Neural crest cell (in vitro differentiated cells): ENCODE data around the gene PLEK. TPM values are rescaled to one million over a fixed set of nuclear protein-coding genes. Genes with fewer than 3 reads are reported as not detected.
A peak's percentile ranks its signal among the peaks of the same experiment; 100 is the strongest.

Source experiments
- DNase-seq: peaks from one replicate; pipeline ENCODE4 v3.0.0; 2021; ENCODE audit warnings: low read depth, mixed read lengths, low spot score
- H3K27ac Mint-ChIP-seq: one replicate; pipeline ENCODE4 v1.8.0; 2021; ENCODE audit warnings: mild to moderate bottlenecking, mixed read lengths; ENCODE audit not compliant: unreplicated experiment
- H3K27me3 Mint-ChIP-seq: 2 replicates; pipeline ENCODE4 v1.8.0; 2021; ENCODE audit warnings: low read depth, mild to moderate bottlenecking, mixed read lengths
- H3K36me3 Mint-ChIP-seq: 2 replicates; pipeline ENCODE4 v1.8.0; 2021; ENCODE audit warnings: low read depth, mild to moderate bottlenecking, mixed read lengths
- H3K4me1 Mint-ChIP-seq: 2 replicates; pipeline ENCODE4 v1.8.0; 2021; ENCODE audit warnings: mixed read lengths
- H3K4me3 Mint-ChIP-seq: one replicate; pipeline ENCODE4 v1.8.0; 2021; ENCODE audit warnings: mild to moderate bottlenecking, mixed read lengths
- H3K9me3 Mint-ChIP-seq: 2 replicates; pipeline ENCODE4 v1.8.0; 2021; ENCODE audit warnings: mixed read lengths
- long read RNA-seq: library from polyadenylated mRNA; unstranded; transcript quantifications from one replicate; pipeline ENCODE4 v2.0.0, GENCODE V29; 2020
- total RNA-seq: library from RNA; stranded (reverse); gene quantifications from 2 replicates; pipeline ENCODE4 v1.2.1, GENCODE V29; 2021
- TF ChIP-seq, protein P1 (sequence below): fragments of 200-600 bp; sonication (generic); conservative IDR thresholded peaks from 2 replicates; pipeline ENCODE4 v1.5.0; 2021; ENCODE audit warnings: antibody characterized with exemption, mild to moderate bottlenecking

Gene PLEK
- not detected in 2 replicates for total RNA-seq
- long read RNA-seq = 0 reads

DNA sequence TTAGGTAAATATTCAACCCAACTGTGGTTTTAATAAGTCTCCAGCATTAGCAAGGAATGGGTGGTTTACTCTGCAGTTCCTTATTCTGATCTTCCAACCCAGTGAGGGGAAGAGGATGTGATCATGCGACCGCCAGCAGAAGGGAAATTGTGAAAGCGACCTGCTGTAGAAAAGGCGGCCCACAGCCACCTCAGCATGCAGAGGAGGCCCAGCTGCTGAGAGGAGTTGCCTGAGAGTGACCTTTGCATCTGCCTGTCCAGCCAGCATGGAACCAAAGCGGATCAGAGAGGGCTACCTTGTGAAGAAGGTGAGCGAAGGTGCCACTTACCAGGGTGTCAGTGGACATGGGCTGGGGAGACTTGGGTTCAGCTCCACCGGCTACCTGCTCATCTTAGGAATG is at the start of gene PLEK:
PLEK (plus strand) TSS at position 196 of the 400 bp plus-strand sequence; CDS start at position 266, 70 bp downstream.
- H3K36me3 Mint-ChIP-seq = no peaks in the 10 kb centered on the region
- peaks cover 21% of the 10 kb centered on the region for H3K4me1 Mint-ChIP-seq
- TF ChIP-seq, protein P1, sequence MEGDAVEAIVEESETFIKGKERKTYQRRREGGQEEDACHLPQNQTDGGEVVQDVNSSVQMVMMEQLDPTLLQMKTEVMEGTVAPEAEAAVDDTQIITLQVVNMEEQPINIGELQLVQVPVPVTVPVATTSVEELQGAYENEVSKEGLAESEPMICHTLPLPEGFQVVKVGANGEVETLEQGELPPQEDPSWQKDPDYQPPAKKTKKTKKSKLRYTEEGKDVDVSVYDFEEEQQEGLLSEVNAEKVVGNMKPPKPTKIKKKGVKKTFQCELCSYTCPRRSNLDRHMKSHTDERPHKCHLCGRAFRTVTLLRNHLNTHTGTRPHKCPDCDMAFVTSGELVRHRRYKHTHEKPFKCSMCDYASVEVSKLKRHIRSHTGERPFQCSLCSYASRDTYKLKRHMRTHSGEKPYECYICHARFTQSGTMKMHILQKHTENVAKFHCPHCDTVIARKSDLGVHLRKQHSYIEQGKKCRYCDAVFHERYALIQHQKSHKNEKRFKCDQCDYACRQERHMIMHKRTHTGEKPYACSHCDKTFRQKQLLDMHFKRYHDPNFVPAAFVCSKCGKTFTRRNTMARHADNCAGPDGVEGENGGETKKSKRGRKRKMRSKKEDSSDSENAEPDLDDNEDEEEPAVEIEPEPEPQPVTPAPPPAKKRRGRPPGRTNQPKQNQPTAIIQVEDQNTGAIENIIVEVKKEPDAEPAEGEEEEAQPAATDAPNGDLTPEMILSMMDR = no peak
- H3K27me3 Mint-ChIP-seq = no peaks in the 10 kb centered on the region
- H3K9me3 Mint-ChIP-seq = peaks cover 11% of the 10 kb centered on the region
- H3K4me3 Mint-ChIP-seq = no peak within 1 kb of the TSS
- H3K27ac Mint-ChIP-seq = no peak within 1 kb of the TSS
- no peak for DNase-seq

GRCh38 chr2:68316111-68316510 is 49.0 kb upstream of the PLEK start:
- H3K27me3 Mint-ChIP-seq = peaks cover 8% of the 10 kb centered on the region
- no peak for DNase-seq
- peaks cover 24% of the 10 kb centered on the region for H3K4me1 Mint-ChIP-seq
- H3K36me3 Mint-ChIP-seq = peaks cover 24% of the 10 kb centered on the region
- peak overlapping the region; percentile 56 for H3K4me3 Mint-ChIP-seq
- no peak overlapping the region for H3K27ac Mint-ChIP-seq
- TF ChIP-seq, protein P1 = no peak
- no peaks in the 10 kb centered on the region for H3K9me3 Mint-ChIP-seq

GRCh38 chr2:68317971-68318913 is 46.8 kb upstream of the PLEK start:
- H3K27ac Mint-ChIP-seq = peak overlapping the region; percentile 79
- peaks cover 24% of the 10 kb centered on the region for H3K4me1 Mint-ChIP-seq
- DNase-seq = no peak
- peaks cover 22% of the 10 kb centered on the region for H3K36me3 Mint-ChIP-seq
- H3K27me3 Mint-ChIP-seq = peaks cover 26% of the 10 kb centered on the region
- no peaks in the 10 kb centered on the region for H3K9me3 Mint-ChIP-seq
- TF ChIP-seq, protein P1 = no peak
- H3K4me3 Mint-ChIP-seq = peak overlapping the region; percentile 89

- DNase-seq = no peak
- H3K9me3 Mint-ChIP-seq = no peaks in the 10 kb centered on the region
- peaks cover 31% of the 10 kb centered on the region for H3K27me3 Mint-ChIP-seq
- peaks cover 19% of the 10 kb centered on the region for H3K36me3 Mint-ChIP-seq
- peak overlapping the region; percentile 79 for H3K27ac Mint-ChIP-seq
- peaks cover 24% of the 10 kb centered on the region for H3K4me1 Mint-ChIP-seq
- TF ChIP-seq, protein P1 = no peak
- H3K4me3 Mint-ChIP-seq = peak overlapping the region; percentile 89
Measured at GRCh38 chr2:68318914-68319397, 46.1 kb upstream of the PLEK start.

DNA sequence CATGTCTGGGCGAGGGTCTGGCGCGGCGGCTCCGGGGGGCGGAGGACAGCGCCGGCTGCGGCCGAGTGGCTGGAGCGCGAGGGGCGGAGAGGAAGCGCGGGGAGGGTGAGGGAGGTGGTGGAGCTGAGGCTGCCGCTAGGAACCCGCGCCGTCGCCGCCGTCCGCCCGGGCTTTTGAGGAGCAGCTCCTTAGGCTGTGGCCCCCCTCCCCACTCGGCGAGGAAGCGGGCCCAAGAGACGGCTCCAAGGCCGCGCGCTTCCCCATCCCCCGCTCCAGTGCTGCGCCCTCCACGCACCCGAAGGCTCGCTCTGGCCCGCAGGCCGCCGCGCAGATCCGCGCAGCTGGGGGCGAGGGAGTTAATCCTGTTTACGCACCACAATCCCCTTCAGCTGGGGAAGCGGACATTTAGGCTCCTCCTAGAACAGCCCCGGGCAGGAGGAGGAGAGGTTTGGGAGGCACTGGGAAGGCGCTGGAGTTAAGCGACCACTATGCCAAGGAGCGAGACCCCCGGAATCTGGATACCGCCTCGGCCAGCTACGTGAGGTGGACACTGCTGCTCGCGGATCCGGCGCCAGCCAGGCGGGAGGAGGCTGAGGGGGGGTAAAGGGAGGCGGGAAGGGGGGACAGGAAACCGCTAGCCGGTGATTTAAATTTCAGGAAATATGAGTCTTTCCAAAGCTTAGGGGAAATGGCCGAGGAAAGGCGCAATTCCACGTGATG is 45.5 kb upstream of the PLEK start, which contains the start of gene CNRIP1:
CNRIP1 (minus strand) TSS at position 552 of the 720 bp plus-strand sequence; CDS start at position 3, 549 bp downstream.
- H3K27ac Mint-ChIP-seq = peak within 1 kb of the TSS; percentile 79
- H3K9me3 Mint-ChIP-seq = no peaks in the 10 kb centered on the region
- TF ChIP-seq, protein P1 = peak; percentile 10
- peak; percentile 61 for DNase-seq
- H3K36me3 Mint-ChIP-seq = peaks cover 16% of the 10 kb centered on the region
- H3K4me1 Mint-ChIP-seq = peaks cover 24% of the 10 kb centered on the region
- H3K27me3 Mint-ChIP-seq = peaks cover 37% of the 10 kb centered on the region
- peak within 1 kb of the TSS; percentile 89 for H3K4me3 Mint-ChIP-seq
